HCT116 (cell line): ENCODE data around the gene PSENEN. TPM values are rescaled to one million over a fixed set of nuclear protein-coding genes. Genes with fewer than 3 reads are reported as not detected.
"Not testable (repeated sequence)": the region's sequence is repeated elsewhere in the genome, so short reads cannot be mapped to it uniquely, and the experiment has no call there.

Source experiments
- ATAC-seq: fragments of 200-7000 bp; cut with Tn5 transposase; 2 replicates; pipeline ENCODE4 v1.9.1; 2020; ENCODE audit warnings: mild to moderate bottlenecking, moderate library complexity
- BruUV-seq: library from RNA; stranded (reverse); fragments of 400-500 nt; replicated peaks from 2 replicates; lab custom pipeline; 2021; lab: Mats Ljungman, UMichigan
- CTCF ChIA-PET: fragments of 300-600 bp; sonication (Branson Sonifier 250); formaldehyde crosslinking; loops from one replicate; lab custom pipeline; 2021; ENCODE audit warnings: antibody characterized with exemption; lab: Charles Lee
- POLR2A ChIA-PET: fragments of 300-600, 350-600 bp; sonication (Branson Sonifier 250); formaldehyde crosslinking; loops from one replicate; lab custom pipeline; 2021; ENCODE audit warnings: antibody characterized with exemption; lab: Charles Lee
- RAD21 ChIA-PET, 2 experiments: fragments of 300-600 bp; sonication (Branson Sonifier 250); formaldehyde crosslinking; loops; one replicate each; lab custom pipeline; 2023; ENCODE audit warnings: low total read pairs in 2 of 2; ENCODE audit not compliant: uncharacterized antibody in 2 of 2, unreplicated experiment in 2 of 2, low non-redundant PET in 1 of 2; lab: Charles Lee
- DNase-seq: peaks from one replicate; pipeline ENCODE4 v3.0.0-alpha.2; 2010; ENCODE audit warnings: low read depth, low spot score
- H2AFZ ChIP-seq: fragments of 200-600 bp; shearing (Covaris generic), sonication (generic); 2 replicates; pipeline ENCODE4 v1.6.1; 2017; ENCODE audit warnings: low read depth, mixed run types, mixed read lengths, antibody characterized with exemption, low read length; ENCODE audit not compliant: poor library complexity, severe bottlenecking
- H3K27ac ChIP-seq: 2 replicates; pipeline ENCODE4 v1.5.1; 2012; ENCODE audit warnings: low read depth, low read length
- H3K27me3 ChIP-seq: fragments of 200-600 bp; sonication (generic); 2 replicates; pipeline ENCODE4 v1.6.1; 2016; ENCODE audit warnings: mixed run types, low read length, mixed read lengths; ENCODE audit not compliant: insufficient read depth
- H3K36me3 ChIP-seq, 2 experiments: fragments of 200-500 bp in 1 of 2; fragments of 200-600 bp in 1 of 2; sonication (Bioruptor generic) in 1 of 2; sonication (generic) in 1 of 2; 2 replicates each; pipeline versions ENCODE4 v1.5.1 to v1.6.1; 2014 to 2016; ENCODE audit warnings: low read length in 2 of 2, inconsistent platforms in 1 of 2, mixed read lengths in 1 of 2, mixed run types in 1 of 2; ENCODE audit not compliant: insufficient read depth in 2 of 2, control insufficient read depth in 1 of 2
- H3K4me1 ChIP-seq, 2 experiments: fragments of 200-600 bp in 1 of 2; sonication (generic) in 1 of 2; 2 replicates each; pipeline versions ENCODE4 v1.5.1 to v1.6.1; 2012 to 2017; ENCODE audit warnings: low read length in 2 of 2, inconsistent platforms in 1 of 2, mild to moderate bottlenecking in 1 of 2, mixed read lengths in 1 of 2, mixed run types in 1 of 2, moderate library complexity in 1 of 2; ENCODE audit not compliant: insufficient read depth in 2 of 2, control insufficient read depth in 1 of 2
- H3K4me2 ChIP-seq: fragments of 200-600 bp; sonication (generic); 2 replicates; pipeline ENCODE4 v1.6.1; 2017; ENCODE audit warnings: mixed run types, low read length, mixed read lengths
- H3K4me3 ChIP-seq, 2 experiments: fragments of 200-600 bp in 1 of 2; sonication (generic) in 1 of 2; replicated peaks in 1 of 2; 2 replicates each; pipeline ENCODE4 v1.5.1; 2011 to 2016; ENCODE audit warnings: low read length in 2 of 2, control low read depth in 1 of 2, low read depth in 1 of 2, mild to moderate bottlenecking in 1 of 2, mixed read lengths in 1 of 2, mixed run types in 1 of 2
- H3K79me2 ChIP-seq: fragments of 200-600 bp; sonication (generic); 2 replicates; pipeline ENCODE4 v1.6.1; 2017; ENCODE audit warnings: mild to moderate bottlenecking, mixed run types, low read length, moderate library complexity, mixed read lengths; ENCODE audit not compliant: insufficient read depth
- H3K9ac ChIP-seq: fragments of 200-600 bp; sonication (generic); 2 replicates; pipeline ENCODE4 v1.6.1; 2016; ENCODE audit warnings: low read length, mixed read lengths
- H3K9me2 ChIP-seq: fragments of 200-600 bp; sonication (generic), shearing (Covaris generic); 2 replicates; pipeline ENCODE4 v1.6.1; 2017; ENCODE audit warnings: mixed run types, mild to moderate bottlenecking, moderate library complexity; ENCODE audit not compliant: insufficient read depth
- H3K9me3 ChIP-seq, 2 experiments: fragments of 200-500 bp in 1 of 2; fragments of 200-600 bp in 1 of 2; sonication (Bioruptor generic) in 1 of 2; sonication (generic) in 1 of 2; 2 replicates each; pipeline ENCODE4 v1.6.1; 2014 to 2017; ENCODE audit warnings: low read length in 2 of 2, mixed read lengths in 2 of 2, inconsistent platforms in 1 of 2, low read depth in 1 of 2, mild to moderate bottlenecking in 1 of 2, mixed run types in 1 of 2, moderate library complexity in 1 of 2; ENCODE audit not compliant: control insufficient read depth in 1 of 2, insufficient read depth in 1 of 2
- H4K20me1 ChIP-seq: fragments of 200-600 bp; sonication (generic), shearing (Covaris generic); 2 replicates; pipeline ENCODE4 v1.6.1; 2017; ENCODE audit warnings: mixed run types, mild to moderate bottlenecking, moderate library complexity; ENCODE audit not compliant: insufficient read depth
- ATF3 ChIP-seq: IDR thresholded peaks from 2 replicates; pipeline ENCODE4 v1.6.1; 2012
- CEBPB ChIP-seq: IDR thresholded peaks from 2 replicates; pipeline ENCODE4 v1.6.1; 2012; ENCODE audit warnings: low read depth
- EZH2 ChIP-seq: fragments of 200-600 bp; sonication (generic); IDR thresholded peaks from 2 replicates; pipeline ENCODE4 v1.6.1; 2017; ENCODE audit warnings: antibody characterized with exemption, mixed run types
- EZH2phosphoT487 ChIP-seq: fragments of 200-600 bp; IDR thresholded peaks from 2 replicates; pipeline ENCODE4 v1.6.1; 2018; ENCODE audit warnings: antibody characterized with exemption, borderline replicate concordance
- FOSL1 ChIP-seq: IDR thresholded peaks from 2 replicates; pipeline ENCODE4 v1.6.1; 2012; ENCODE audit warnings: low read depth
- POLR2AphosphoS5 ChIP-seq: IDR thresholded peaks from 2 replicates; pipeline ENCODE4 v1.6.1; 2011; ENCODE audit warnings: mild to moderate bottlenecking, low read depth, low read length, moderate library complexity
- RAD21 ChIP-seq: IDR thresholded peaks from 2 replicates; pipeline ENCODE4 v1.6.1; 2012; ENCODE audit warnings: low read depth, mild to moderate bottlenecking
- SRF ChIP-seq: IDR thresholded peaks from 2 replicates; pipeline ENCODE4 v1.6.1; 2012; ENCODE audit warnings: low read depth
- TCF7L2 ChIP-seq: IDR thresholded peaks from 2 replicates; pipeline ENCODE4 v1.7.0; 2011; ENCODE audit warnings: borderline replicate concordance, inconsistent platforms; ENCODE audit not compliant: insufficient read depth, insufficient read length; ENCODE audit errors: extremely low read depth
- YY1 ChIP-seq: IDR thresholded peaks from 2 replicates; pipeline ENCODE4 v1.6.1; 2011; ENCODE audit warnings: low read length, low read depth, moderate library complexity, mild to moderate bottlenecking; ENCODE audit not compliant: insufficient replicate concordance; ENCODE audit errors: extremely low read depth
- ZFX ChIP-seq: fragments of 450-650 bp; IDR thresholded peaks from 2 replicates; pipeline ENCODE4 v1.6.1; 2017
- intact Hi-C: fragments of 100-400 bp; cut with micrococcal nuclease; formaldehyde crosslinking; loops from 2 replicates; pipeline ENCODE4 v1.10.0; 2022
- total RNA-seq: library from RNA; stranded (reverse); gene quantifications from one replicate; pipeline ENCODE4 v1.2.1, GENCODE V29; 2021; ENCODE audit not compliant: unreplicated experiment

Gene PSENEN
- total RNA-seq, 1 experiment from 2014 or later, result 55.3 TPM

GRCh38 chr19:35767288-35768081 lies 22.0 kb downstream of the PSENEN start:
- Histone ChIP-seq H3K4me2 (no peak overlapping the region), H3K27me3 (no peaks in the 10 kb centered on the region), H3K4me1 (no peaks in the 10 kb centered on the region), H3K9me2 (no peaks in the 10 kb centered on the region), H3K9me3 (no peaks in the 10 kb centered on the region), H4K20me1 (no peaks in the 10 kb centered on the region), H3K27ac (no peak overlapping the region), H3K79me2 (no peaks in the 10 kb centered on the region)
- BruUV-seq, result no TSS peak
- no peak for TF ChIP-seq TCF7L2
- no peak for TF ChIP-seq FOSL1
- no peak for TF ChIP-seq YY1
- no peak for TF ChIP-seq ATF3
- TF ChIP-seq POLR2AphosphoS5, result no peak
- no peak for TF ChIP-seq EZH2
- TF ChIP-seq CEBPB, result no peak
- no peak for TF ChIP-seq RAD21
- TF ChIP-seq, all 23 proteins: peak for 0
- intact Hi-C loops, result no loop called here
- H3K36me3 ChIP-seq, result peaks cover 0 to 9% of the 10 kb centered on the region in 2 experiments; a peak in 1 of 4 replicates
- ChIA-PET POLR2A (interaction anchor here (1.1 kb wide), 1 partner anchor 10 kb away, joined by 3 read pairs; the partner anchor contains the start of gene HSPB6), CTCF (no interaction called here), RAD21 (no interaction called here)
- no peak overlapping the region for H2AFZ ChIP-seq
- H3K4me3 ChIP-seq, result no peak overlapping the region
- DNase-seq (no peak), ATAC-seq (peak; percentile 49; the same call in 1 of the 2 replicates)
- H3K9ac ChIP-seq, result no peak overlapping the region

GRCh38 chr19:35768082-35768421 lies 22.6 kb downstream of the PSENEN start:
- no peaks in the 10 kb centered on the region for H3K4me1 ChIP-seq
- POLR2A ChIA-PET, result no interaction called here
- DNase-seq (no peak), ATAC-seq (no peak)
- H3K79me2 ChIP-seq, result no peaks in the 10 kb centered on the region
- H3K27me3 ChIP-seq, result no peaks in the 10 kb centered on the region
- TF ChIP-seq ZFX (no peak), TCF7L2 (no peak), ATF3 (no peak), RAD21 (no peak), SRF (no peak), EZH2phosphoT487 (no peak), CEBPB (no peak)
- H4K20me1 ChIP-seq, result no peaks in the 10 kb centered on the region
- H3K9me3 ChIP-seq, result no peaks in the 10 kb centered on the region
- no TSS peak for BruUV-seq
- intact Hi-C loops, result no loop called here
- no peaks in the 10 kb centered on the region for H3K9me2 ChIP-seq
- no peak overlapping the region for H2AFZ ChIP-seq
- CTCF ChIA-PET, result no interaction called here
- no peak overlapping the region for H3K4me3 ChIP-seq
- no peak overlapping the region for H3K9ac ChIP-seq
- H3K4me2 ChIP-seq, result no peak overlapping the region
- peaks cover 0 to 9% of the 10 kb centered on the region in 2 experiments; a peak in 1 of 4 replicates for H3K36me3 ChIP-seq
- RAD21 ChIA-PET, result no interaction called here
- no peak overlapping the region for H3K27ac ChIP-seq

GRCh38 chr19:35772362-35772761 lies 26.9 kb downstream of the PSENEN start:
- ATAC-seq, intact Hi-C loops, H3K9me3 ChIP-seq, H3K4me3 ChIP-seq, H3K9ac ChIP-seq, H3K4me2 ChIP-seq, H3K27ac ChIP-seq, CTCF ChIA-PET, H3K27me3 ChIP-seq, H4K20me1 ChIP-seq, H3K9me2 ChIP-seq, DNase-seq, H3K36me3 ChIP-seq, H3K79me2 ChIP-seq, RAD21 ChIA-PET, H2AFZ ChIP-seq, BruUV-seq: not testable (repeated sequence)
- H3K4me1 ChIP-seq, result peaks cover 9 to 16% of the 10 kb centered on the region in 2 experiments; a peak in 3 of 4 replicates
- POLR2A ChIA-PET, result interaction anchor here (1.1 kb wide), 1 partner anchor 12 kb away, joined by 3 read pairs; no protein-coding TSS in a partner anchor
